GM10248 (cell line): ENCODE data around the gene ZBTB48.

Experiments used
- CTCF ChIA-PET: fragments of 300-600 bp; sonication (Branson Sonifier 250); formaldehyde crosslinking; extraction: SDS; loops from one replicate; lab custom pipeline; 2021; ENCODE audit warnings: antibody characterized with exemption; lab: Yijun Ruan, JAX
- POLR2A ChIA-PET: fragments of 350-650 bp; sonication (Branson Sonifier 250); formaldehyde crosslinking; extraction: SDS; loops from one replicate; lab custom pipeline; 2020; ENCODE audit warnings: antibody characterized with exemption; lab: Yijun Ruan, JAX
- DNase-seq: peaks from one replicate; pipeline ENCODE4 v3.0.0; 2012; ENCODE audit errors: extremely low spot score
- CTCF ChIP-seq: IDR thresholded peaks from 2 replicates; pipeline ENCODE4 v1.5.1; 2012; ENCODE audit warnings: mild to moderate bottlenecking, low read depth; ENCODE audit errors: extremely low read depth, missing control alignments, control extremely low read depth

ZBTB48 gene

GRCh38 chr1:6580119-6580592 is 362 bp downstream of the ZBTB48 start:
- CTCF ChIA-PET: interaction anchor here (0.8 to 3.7 kb wide), 9 partner anchors 8 to 142 kb away, joined by 3 to 24 read pairs (median 5); partner anchors contain the start of genes KLHL21, NOL9 and TAS1R1
- no peak for DNase-seq
- POLR2A ChIA-PET: interaction anchor here (0.7 to 1.7 kb wide), 9 partner anchors 9 to 58 kb away, joined by 3 to 10 read pairs (median 3); partner anchors contain the start of genes KLHL21 and NOL9
- TF ChIP-seq CTCF: no peak

- no peak for TF ChIP-seq CTCF
- ChIA-PET POLR2A (interaction anchor here (1.2 to 1.7 kb wide), 5 partner anchors 9 to 26 kb away, joined by 3 to 10 read pairs (median 3); partner anchors contain the start of genes KLHL21 and NOL9), CTCF (interaction anchor here (0.8 to 3.7 kb wide), 7 partner anchors 9 to 66 kb away, joined by 3 to 24 read pairs (median 8); partner anchors contain the start of genes KLHL21, NOL9 and TAS1R1)
- DNase-seq: no peak
These were observed 1.0 kb downstream of the ZBTB48 start for GRCh38 chr1:6580593-6581409.

GRCh38 chr1:6581561-6582305 is 1.9 kb downstream of the ZBTB48 start:
- CTCF ChIA-PET: interaction anchor here (2.1 to 3.2 kb wide), 4 partner anchors 10 to 65 kb away, joined by 8 to 16 read pairs (median 8); partner anchors contain the start of genes KLHL21, NOL9 and TAS1R1
- POLR2A ChIA-PET: interaction anchor here (0.7 kb wide), 1 partner anchor 29 kb away, joined by 3 read pairs; no protein-coding TSS in a partner anchor
- no peak for DNase-seq
- no peak for TF ChIP-seq CTCF

- DNase-seq: no peak
- POLR2A ChIA-PET: no interaction called here
- CTCF ChIA-PET: interaction anchor here (2.1 to 3.2 kb wide), 2 partner anchors 19 to 28 kb away, joined by 8 to 16 read pairs; partner anchors contain the start of genes KLHL21, NOL9 and TAS1R1
- TF ChIP-seq CTCF: no peak
These were observed 2.6 kb downstream of the ZBTB48 start for GRCh38 chr1:6582370-6582769.

- DNase-seq: no peak
- POLR2A ChIA-PET: no interaction called here
- TF ChIP-seq CTCF: no peak
- CTCF ChIA-PET: no interaction called here
These were observed 4.6 kb downstream of the ZBTB48 start for GRCh38 chr1:6584126-6585080.
